GM21619 (cell line): ENCODE measurements around the gene LTB4R2.
A peak's percentile ranks its signal among the peaks of the same experiment; 100 is the strongest.

Experiments used
- ATAC-seq: cut with Tn5 transposase; IDR thresholded peaks from one replicate; pipeline ENCODE4 v1.9.1; 2021; ENCODE audit not compliant: unreplicated experiment

LTB4R2 gene

DNA sequence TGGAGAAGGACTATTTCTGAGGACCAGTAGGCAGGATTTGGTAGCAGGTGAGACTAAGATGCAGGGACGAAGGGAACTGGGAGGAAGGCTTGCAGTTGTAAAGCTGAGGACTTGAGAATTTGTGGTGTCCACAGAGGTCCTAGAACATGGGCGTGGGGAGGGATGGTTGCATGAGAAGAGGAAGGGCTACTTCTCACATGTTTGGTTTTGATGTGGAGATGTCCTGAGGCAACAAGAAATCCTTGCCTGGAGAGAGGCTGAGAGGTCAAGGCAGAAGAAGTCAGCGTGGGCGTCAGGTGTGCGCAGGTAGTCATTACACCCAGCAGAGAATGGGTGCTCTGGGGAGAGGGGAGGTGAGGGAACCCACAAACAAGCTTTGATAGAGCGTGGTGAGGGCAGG is 32.9 kb upstream of the LTB4R2 start:
- no peak for ATAC-seq

- ATAC-seq: no peak
These were observed 32.2 kb upstream of the LTB4R2 start for GRCh38 chr14:24277606-24278321.

DNA sequence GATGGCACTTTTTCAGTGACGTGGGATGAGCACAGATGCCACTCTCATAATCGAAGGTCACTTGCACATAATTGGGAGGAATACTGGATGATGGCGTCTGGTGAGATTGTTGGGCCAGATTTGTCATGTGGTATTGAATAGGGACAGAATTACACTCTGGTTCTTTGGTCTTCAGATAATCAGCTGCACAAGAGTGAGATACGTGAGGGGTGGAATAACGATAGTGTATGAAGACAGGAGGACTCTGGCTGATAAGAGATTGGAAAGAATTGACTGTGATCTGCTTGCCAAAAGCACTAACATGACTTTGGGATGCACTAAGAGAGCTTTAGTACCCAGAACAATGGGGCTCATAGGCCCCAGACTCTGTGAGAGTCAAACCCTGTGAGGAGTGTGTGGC is 31.5 kb upstream of the LTB4R2 start:
- ATAC-seq: no peak

DNA sequence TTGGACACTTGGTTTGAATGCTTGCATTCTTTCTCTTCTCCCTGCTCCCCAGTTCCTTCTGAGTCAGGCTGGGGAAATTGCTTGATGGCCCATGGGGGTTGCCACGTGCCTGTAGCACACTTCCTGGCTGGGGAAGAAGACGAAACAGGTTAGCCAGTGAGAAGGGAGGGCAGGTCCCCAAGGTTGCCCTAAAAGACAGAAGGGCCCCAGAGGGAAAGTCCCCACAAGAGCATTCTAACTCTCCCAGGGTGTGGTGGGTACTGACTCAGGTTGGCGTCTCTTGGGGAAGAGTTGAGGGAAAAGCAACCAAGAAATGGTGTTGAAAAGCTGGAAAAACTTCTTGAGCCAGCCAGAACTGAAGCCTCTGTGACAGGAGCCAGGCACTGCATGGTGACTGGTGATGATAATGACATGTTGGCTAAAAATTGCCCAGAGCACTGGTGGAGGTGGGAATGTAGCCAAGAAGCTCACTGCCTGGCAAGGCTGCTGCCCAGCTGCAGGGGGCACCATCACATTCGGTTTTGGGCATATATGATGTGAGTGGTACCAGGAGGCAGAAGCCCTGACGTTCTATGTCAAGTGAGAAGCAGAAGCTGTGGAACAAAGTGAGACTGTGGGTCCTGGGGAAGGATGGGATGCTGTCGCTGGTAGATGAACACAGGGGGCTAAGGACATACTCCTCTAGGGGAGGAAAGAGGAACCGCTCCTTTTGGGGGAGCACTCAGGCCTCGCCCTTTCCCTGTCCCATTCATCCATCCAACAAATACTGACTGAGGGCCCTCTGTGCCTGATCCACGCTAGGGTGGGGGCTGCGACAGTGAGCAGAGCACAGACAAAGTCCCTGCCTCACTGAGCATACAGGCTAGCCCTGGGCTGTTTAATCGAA is 30.4 kb upstream of the LTB4R2 start:
- no peak for ATAC-seq

DNA sequence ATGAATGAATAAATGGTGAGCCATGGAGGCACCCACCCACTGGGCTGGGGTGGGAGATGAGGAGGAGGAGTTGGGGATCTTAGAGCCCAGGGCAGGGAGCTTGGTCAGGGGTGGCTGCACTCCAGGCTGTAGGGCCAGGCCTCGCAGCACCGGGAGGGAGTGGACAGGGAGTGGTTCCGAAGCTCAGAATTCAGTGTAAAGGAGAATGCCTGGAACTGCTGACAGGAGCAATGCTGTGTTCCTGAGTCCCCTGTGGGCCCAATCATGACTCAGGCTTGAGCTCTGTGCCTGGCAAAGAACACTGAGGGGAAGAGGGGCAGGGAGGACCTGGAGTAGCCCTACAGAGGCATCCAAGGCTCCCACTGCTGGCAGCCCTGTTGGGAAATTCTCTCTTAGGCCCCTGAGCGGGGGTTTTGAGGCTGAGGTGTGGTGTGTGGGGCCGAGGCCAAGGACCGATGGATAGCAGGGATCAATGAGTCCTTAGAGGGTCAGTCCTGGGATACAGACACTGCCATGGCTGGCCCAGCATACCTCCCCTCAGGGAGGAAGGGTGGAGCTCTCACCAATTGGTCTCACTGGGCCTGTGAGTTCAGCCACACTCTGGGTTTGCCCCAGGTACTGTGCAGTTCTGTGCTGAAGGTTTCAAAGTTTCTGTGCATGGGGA is 29.0 kb upstream of the LTB4R2 start:
- no peak for ATAC-seq

- ATAC-seq: no peak
These were observed 28.3 kb upstream of the LTB4R2 start for GRCh38 chr14:24281636-24282035.

DNA sequence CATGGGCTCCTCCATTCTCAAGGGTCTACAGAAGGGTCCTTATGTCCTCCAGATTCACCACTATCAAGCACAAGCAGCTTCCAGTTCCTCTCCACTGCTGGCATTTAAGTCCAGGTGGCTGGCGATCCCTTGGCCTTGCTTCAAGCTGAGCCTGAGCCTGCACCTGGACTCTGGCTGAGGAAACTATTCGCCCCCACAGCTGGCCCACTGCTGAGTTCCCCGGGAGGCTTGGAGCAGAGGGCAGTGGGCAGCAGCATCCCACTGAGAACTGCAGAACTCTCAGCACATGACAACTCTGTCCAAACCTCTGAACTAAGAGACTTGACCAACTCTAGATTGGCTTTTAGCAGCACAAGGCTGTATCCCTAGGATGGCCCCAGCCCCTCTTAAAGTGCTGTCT is 27.2 kb upstream of the LTB4R2 start:
- no peak for ATAC-seq

- no peak for ATAC-seq
These were observed 26.0 kb upstream of the LTB4R2 start for GRCh38 chr14:24283796-24284460.

DNA sequence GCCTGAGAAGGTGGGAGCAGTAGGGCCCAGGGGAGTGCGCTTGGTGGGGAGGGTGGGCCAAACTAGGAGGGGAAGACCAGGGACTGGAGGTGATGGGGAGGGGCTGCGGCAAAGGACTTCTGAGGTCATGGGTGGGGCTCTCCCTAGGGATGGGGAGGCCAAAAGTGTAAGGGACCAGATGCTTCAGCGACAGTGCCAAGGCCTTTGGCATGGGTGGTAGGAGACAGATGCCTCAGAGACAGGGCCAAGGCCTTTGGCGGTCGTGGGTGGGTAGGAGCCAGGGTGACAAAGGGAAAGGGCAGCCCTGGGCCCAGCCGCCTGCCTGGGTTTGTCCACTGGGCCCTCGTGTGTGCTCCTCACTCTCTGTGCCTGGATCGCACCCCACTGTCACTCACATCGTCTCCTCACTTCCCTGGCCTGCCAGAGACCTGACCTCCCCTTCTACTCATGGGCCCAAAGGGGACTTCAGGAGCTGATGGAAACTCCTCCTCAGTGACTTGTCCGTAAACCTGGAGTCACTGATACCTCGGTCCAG is 25.4 kb upstream of the LTB4R2 start:
- ATAC-seq: no peak

DNA sequence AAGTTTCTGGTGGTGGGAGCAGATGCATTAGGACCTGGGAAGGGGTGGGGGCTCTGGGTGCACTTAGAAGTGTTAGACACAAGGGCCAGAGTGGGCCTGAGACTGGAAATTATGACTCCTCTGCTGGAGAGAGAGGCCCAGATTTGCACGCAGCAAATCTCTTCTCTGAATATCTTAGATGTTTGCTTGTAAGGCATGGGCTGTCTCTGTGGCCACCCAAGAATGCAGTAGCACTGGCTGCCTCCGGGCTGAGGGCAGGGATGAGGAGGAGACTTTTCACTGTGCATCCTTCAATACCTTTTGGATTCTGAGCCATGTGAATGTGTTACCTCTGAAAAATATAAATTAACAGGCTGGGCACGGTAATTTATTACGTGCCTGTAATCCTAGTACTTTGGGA is 24.6 kb upstream of the LTB4R2 start:
- no peak for ATAC-seq

- no peak for ATAC-seq
These were observed 22.9 kb upstream of the LTB4R2 start for GRCh38 chr14:24286996-24287395.

- peak; percentile 91 for ATAC-seq
These were observed 20.2 kb upstream of the LTB4R2 start for GRCh38 chr14:24289649-24290280.

DNA sequence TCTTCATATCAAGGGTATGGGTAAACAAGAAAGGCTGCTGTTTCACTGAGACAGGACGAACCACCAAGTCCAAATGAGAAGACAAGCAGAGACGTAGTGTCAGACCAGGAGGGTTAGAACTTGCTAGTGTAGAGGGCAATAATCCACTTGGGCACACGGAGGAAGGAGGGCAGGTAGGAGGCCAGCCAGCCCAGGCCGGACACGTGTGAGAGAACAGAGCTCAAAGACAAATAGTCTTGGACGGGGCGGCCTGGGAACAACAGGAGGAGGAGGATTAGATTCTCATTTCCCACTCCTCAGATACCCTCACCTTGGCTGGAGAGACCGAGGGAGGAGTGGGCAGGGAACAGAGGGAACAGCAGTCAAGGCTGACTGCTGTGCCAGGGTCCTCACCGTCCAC is 19.2 kb upstream of the LTB4R2 start:
- ATAC-seq: no peak

DNA sequence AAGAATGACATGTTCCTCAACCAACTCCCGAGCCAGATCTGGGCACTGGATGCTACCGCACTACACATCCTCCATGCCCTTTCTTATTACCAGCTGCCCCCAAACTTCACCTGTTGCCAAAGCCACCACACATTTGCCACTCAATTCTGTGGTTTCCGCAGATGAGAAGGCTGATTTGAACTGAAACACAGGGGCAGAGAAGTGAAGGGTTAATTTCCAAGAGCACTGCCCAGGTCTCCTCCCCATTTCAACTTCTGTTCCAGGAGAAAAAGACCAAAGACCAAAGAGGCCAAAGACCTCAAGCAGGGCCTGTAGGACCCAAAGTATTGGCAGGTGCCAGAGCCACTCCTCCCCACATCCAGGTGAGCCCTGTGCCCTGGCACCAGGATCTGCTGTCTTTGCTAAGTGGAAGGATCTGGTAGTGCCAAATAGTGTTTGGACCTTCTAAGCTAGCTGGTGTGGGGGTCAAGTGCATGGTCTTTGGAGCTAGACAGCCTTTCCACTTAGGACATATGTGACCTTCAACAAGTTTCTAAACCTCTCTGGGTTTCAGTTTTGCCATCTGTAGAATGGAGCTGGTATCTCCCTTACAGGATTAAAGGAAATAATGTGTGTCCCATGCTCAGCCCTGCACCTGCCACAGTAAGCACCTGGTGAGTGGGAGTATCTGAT is 18.4 kb upstream of the LTB4R2 start:
- no peak for ATAC-seq

GRCh38 chr14:24292118-24292807 is 17.7 kb upstream of the LTB4R2 start:
- no peak for ATAC-seq

DNA sequence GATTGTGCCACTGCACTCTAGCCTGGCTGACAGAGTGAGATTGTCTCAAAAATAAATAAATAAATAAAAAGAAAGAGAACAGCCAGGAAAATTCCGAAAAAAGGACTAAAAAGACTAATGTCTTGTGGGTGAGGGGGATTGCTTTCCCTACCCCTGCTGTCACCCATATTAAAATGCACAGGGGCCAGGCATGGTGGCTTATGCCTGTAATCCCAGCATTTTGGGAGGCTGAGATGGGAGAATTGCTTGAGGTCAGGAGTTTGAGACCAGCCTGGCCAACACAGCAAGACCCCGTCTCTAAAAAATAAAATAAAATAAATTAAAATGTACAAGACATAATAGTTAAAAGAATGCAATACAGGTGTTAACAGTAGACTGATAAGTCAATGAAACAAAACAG is 16.4 kb upstream of the LTB4R2 start:
- ATAC-seq: no peak

DNA sequence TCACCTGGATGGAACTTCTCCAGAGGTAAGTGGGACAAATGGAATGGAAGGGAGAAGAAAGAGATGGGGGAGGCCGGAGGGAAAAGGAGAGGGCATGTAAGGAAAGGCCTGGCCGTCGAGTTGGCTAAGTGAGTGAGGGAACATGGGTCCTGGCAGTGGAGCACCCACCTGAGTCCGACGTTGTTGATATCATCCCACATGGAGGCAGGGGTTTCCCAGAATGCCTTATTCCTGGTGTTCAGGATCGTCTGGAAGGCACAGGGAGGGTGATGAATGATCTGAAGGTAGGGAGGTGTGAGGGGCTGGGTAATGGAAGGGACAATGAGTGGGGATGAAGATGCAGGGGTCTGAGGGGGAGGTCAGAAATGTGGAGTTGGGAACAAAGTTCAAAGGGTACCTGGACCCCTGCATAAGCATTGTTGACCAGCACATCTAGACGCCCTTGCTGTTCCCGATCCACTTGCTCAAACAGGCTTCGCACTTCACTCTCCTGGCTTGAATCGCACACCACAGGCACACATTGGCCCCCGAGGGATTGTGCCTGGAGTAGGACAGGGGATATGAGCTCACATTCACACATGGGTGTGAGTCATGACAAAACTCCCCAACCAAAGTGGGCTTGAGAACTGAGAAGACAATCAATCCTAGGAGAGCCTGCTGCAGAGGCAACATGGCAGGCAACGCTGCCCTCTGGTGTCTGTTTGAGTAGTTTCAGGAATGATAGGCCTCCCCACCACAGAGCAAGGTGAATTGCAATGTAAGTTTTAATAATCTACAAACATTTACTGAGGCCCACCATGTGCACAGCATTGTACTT is 13.4 kb upstream of the LTB4R2 start:
- ATAC-seq: peak; percentile 35

DNA sequence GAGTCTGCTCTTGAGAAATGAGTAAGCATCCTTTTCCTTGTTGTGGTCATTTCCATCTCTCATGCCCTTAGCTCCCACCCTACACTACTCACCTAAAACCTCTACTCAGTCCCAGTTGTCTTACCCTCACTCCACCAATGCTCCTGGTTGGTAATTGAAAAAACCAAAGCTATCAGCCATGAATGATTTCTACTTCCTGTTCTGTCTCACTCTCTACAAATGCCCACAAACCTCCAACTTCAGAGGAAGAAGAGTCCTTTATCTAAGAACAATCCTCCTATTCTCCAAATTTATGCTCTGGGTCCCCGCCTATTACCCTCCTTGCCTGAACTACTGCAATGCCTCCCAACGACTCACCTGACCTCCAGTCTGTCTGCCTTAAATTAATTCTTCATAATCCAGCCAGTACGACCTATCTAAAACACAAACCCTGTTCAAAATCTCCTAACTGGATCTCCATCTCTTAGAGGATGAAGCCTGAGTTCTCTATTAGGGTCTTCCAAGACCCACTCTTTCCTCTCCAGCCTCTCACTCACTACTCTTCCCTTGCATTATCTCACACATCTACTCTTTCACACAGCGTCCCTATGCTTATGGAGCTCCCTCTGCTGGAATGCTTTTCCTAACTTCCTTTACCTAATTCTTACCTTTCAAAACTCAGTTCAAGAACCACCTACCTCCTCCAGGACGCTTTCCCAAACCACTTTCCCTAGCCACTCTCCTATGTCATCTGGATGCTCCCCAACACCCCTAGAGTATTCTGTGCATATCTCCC is 12.6 kb upstream of the LTB4R2 start:
- peak; percentile 21 for ATAC-seq
